ENCODE results near the gene NFIC.

Gene NFIC

GRCh38 chr19:3511506-3512251 lies 145.3 kb downstream of the NFIC start:
- DNase-seq (ENCODE audit: low spot score) = no peak

GRCh38 chr19:3512562-3513228 lies 146.3 kb downstream of the NFIC start:
- DNase-seq (ENCODE audit: low spot score) = no peak

GRCh38 chr19:3513229-3514140 lies 147.1 kb downstream of the NFIC start:
- no peak for DNase-seq (ENCODE audit: low spot score)

- no peak for DNase-seq (ENCODE audit: low spot score)
These were observed 148.5 kb downstream of the NFIC start for GRCh38 chr19:3514930-3515329.

GRCh38 chr19:3515891-3516422 lies 149.6 kb downstream of the NFIC start:
- DNase-seq (ENCODE audit: low spot score) = no peak

- DNase-seq (ENCODE audit: low spot score) = no peak
These were observed 150.4 kb downstream of the NFIC start for GRCh38 chr19:3516675-3517207.

- no peak for DNase-seq (ENCODE audit: low spot score)
These were observed 151.3 kb downstream of the NFIC start for GRCh38 chr19:3517638-3518037.

- DNase-seq (ENCODE audit: low spot score) = no peak
These were observed 151.9 kb downstream of the NFIC start for GRCh38 chr19:3518255-3518654.

- DNase-seq (ENCODE audit: low spot score) = no peak
These were observed 152.3 kb downstream of the NFIC start for GRCh38 chr19:3518659-3519058.
